MCF 10A (cell line): Measurements from ENCODE around the gene TGIF2. TPM values are rescaled to one million over a fixed set of nuclear protein-coding genes. Genes with fewer than 3 reads are reported as not detected.

Experiments used
- BruUV-seq: library from RNA; stranded (reverse); fragments of 400-500 nt; replicated peaks from 2 replicates; lab custom pipeline; 2021; lab: Mats Ljungman, UMichigan
- CTCF ChIA-PET: fragments of 300-600 bp; sonication (Branson Sonifier 250); formaldehyde crosslinking; extraction: SDS; loops from one replicate; lab custom pipeline; 2021; ENCODE audit warnings: antibody characterized with exemption, inconsistent platforms; lab: Yijun Ruan, JAX
- POLR2A ChIA-PET: fragments of 300-600, 350-650 bp; sonication (Branson Sonifier 250); formaldehyde crosslinking; extraction: SDS; loops from one replicate; lab custom pipeline; 2020; ENCODE audit warnings: antibody characterized with exemption, inconsistent platforms; lab: Yijun Ruan, JAX
- DNase-seq: peaks from one replicate; pipeline ENCODE4 v3.0.0-alpha.2; 2018; ENCODE audit not compliant: unreplicated experiment
- H3K27ac Mint-ChIP-seq: one replicate; pipeline ENCODE4 v1.8.0; 2022; ENCODE audit warnings: mild to moderate bottlenecking, low read depth, mixed read lengths; ENCODE audit not compliant: unreplicated experiment
- H3K27me3 Mint-ChIP-seq: one replicate; pipeline ENCODE4 v1.8.0; 2022; ENCODE audit warnings: mixed read lengths; ENCODE audit not compliant: insufficient read depth, unreplicated experiment
- H3K36me3 Mint-ChIP-seq: one replicate; pipeline ENCODE4 v1.8.0; 2022; ENCODE audit warnings: mild to moderate bottlenecking, moderate library complexity, mixed read lengths; ENCODE audit not compliant: insufficient read depth, unreplicated experiment
- H3K4me1 Mint-ChIP-seq: one replicate; pipeline ENCODE4 v1.8.0; 2022; ENCODE audit warnings: mixed read lengths; ENCODE audit not compliant: insufficient read depth, unreplicated experiment
- H3K4me3 Mint-ChIP-seq: one replicate; pipeline ENCODE4 v1.8.0; 2022; ENCODE audit warnings: mild to moderate bottlenecking, moderate library complexity, mixed read lengths; ENCODE audit not compliant: unreplicated experiment
- H3K9me3 Mint-ChIP-seq: one replicate; pipeline ENCODE4 v1.8.0; 2022; ENCODE audit warnings: mixed read lengths; ENCODE audit not compliant: unreplicated experiment
- CTCF ChIP-seq: fragments of 200-600 bp; IDR thresholded peaks from one replicate; pipeline ENCODE4 v1.8.0; 2022; ENCODE audit warnings: antibody characterized with exemption, mild to moderate bottlenecking; ENCODE audit not compliant: unreplicated experiment
- intact Hi-C: fragments of 100-400 bp; cut with micrococcal nuclease; formaldehyde crosslinking; loops from 2 replicates; pipeline ENCODE4 v1.14.1; 2022
- total RNA-seq: library from RNA; stranded (reverse); gene quantifications from 2 replicates; pipeline ENCODE4 v1.2.3, GENCODE V29; 2022

The TGIF2 gene
- total RNA-seq, 1 experiment from 2014 or later: 9.7 TPM

- CTCF ChIA-PET: interaction anchor here (0.6 to 1.0 kb wide), 4 partner anchors 17 to 369 kb away, joined by 3 read pairs; no protein-coding TSS in a partner anchor
- H3K27me3 Mint-ChIP-seq: no peaks in the 10 kb centered on the region
- no peaks in the 10 kb centered on the region for H3K36me3 Mint-ChIP-seq
- H3K4me3 Mint-ChIP-seq: no peak overlapping the region
- BruUV-seq: no TSS peak
- no peak overlapping the region for H3K27ac Mint-ChIP-seq
- DNase-seq: no peak
- no peaks in the 10 kb centered on the region for H3K4me1 Mint-ChIP-seq
- POLR2A ChIA-PET: interaction anchor here (0.6 kb wide), 1 partner anchor 337 kb away, joined by 4 read pairs; no protein-coding TSS in a partner anchor
- intact Hi-C loops: loop anchor here (10.0 kb wide), 1 partner anchor 365 kb away; no protein-coding TSS in a partner anchor
- TF ChIP-seq CTCF: no peak
- H3K9me3 Mint-ChIP-seq: no peaks in the 10 kb centered on the region
These were observed 23.2 kb upstream of the TGIF2 start for GRCh38 chr20:36549942-36550789.

- intact Hi-C loops: loop anchor here (10.0 kb wide), 1 partner anchor 364 kb away; no protein-coding TSS in a partner anchor
- CTCF ChIA-PET: interaction anchor here (0.6 to 1.0 kb wide), 3 partner anchors 37 to 368 kb away, joined by 3 read pairs; no protein-coding TSS in a partner anchor
- no peak for TF ChIP-seq CTCF
- POLR2A ChIA-PET: interaction anchor here (0.7 kb wide), 1 partner anchor 91 kb away, joined by 3 read pairs; no protein-coding TSS in a partner anchor
- Mint-ChIP-seq H3K9me3 (no peaks in the 10 kb centered on the region), H3K4me1 (no peaks in the 10 kb centered on the region), H3K27ac (no peak overlapping the region), H3K36me3 (no peaks in the 10 kb centered on the region), H3K27me3 (no peaks in the 10 kb centered on the region), H3K4me3 (no peak overlapping the region)
- BruUV-seq: no TSS peak
- DNase-seq: no peak
These were observed 22.6 kb upstream of the TGIF2 start for GRCh38 chr20:36550790-36551299.

GRCh38 chr20:36555248-36555647, 18.1 kb upstream of the TGIF2 start:
- H3K4me3 Mint-ChIP-seq: no peak overlapping the region
- no TSS peak for BruUV-seq
- no peaks in the 10 kb centered on the region for H3K9me3 Mint-ChIP-seq
- no peak overlapping the region for H3K27ac Mint-ChIP-seq
- TF ChIP-seq CTCF: no peak
- CTCF ChIA-PET: interaction anchor here (0.5 to 0.9 kb wide), 3 partner anchors 200 to 903 kb away, joined by 3 read pairs; no protein-coding TSS in a partner anchor
- H3K4me1 Mint-ChIP-seq: no peaks in the 10 kb centered on the region
- no peaks in the 10 kb centered on the region for H3K27me3 Mint-ChIP-seq
- POLR2A ChIA-PET: no interaction called here
- DNase-seq: no peak
- H3K36me3 Mint-ChIP-seq: no peaks in the 10 kb centered on the region
- intact Hi-C loops: loop anchor here (5.0 to 10.0 kb wide), 2 partner anchors 332 to 360 kb away; no protein-coding TSS in a partner anchor

DNA sequence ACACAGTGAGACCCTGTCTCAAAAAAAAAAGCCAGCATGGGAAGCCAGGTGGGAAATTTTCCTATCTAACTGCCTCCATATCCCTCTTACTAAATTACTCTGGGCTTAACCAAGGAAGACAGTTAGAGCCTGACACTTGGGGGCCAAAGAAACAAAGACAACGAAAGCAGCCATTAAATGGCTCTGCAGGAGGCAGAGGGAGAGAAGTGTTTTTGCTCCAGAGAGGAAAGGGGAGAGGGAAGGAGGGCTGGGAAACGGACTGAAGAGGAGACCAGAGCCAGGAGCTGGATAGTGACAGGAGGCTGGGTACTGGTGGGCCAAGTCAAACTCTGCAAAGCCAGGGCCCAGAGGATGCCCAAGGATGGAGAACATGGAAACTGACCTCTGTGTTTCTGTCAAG, 10.7 kb upstream of the TGIF2 start:
- ChIA-PET POLR2A (interaction anchor here (2.0 kb wide), 1 partner anchor 43 kb away, joined by 6 read pairs; the partner anchor contains the start of gene RAB5IF), CTCF (interaction anchor here (0.6 to 2.5 kb wide), 2 partner anchors 29 to 263 kb away, joined by 3 to 13 read pairs; no protein-coding TSS in a partner anchor)
- H3K4me1 Mint-ChIP-seq: no peaks in the 10 kb centered on the region
- DNase-seq: no peak
- H3K4me3 Mint-ChIP-seq: no peak overlapping the region
- intact Hi-C loops: no loop called here
- no peak for TF ChIP-seq CTCF
- no peaks in the 10 kb centered on the region for H3K27me3 Mint-ChIP-seq
- BruUV-seq: no TSS peak
- peaks cover 10% of the 10 kb centered on the region for H3K9me3 Mint-ChIP-seq
- no peak overlapping the region for H3K27ac Mint-ChIP-seq
- H3K36me3 Mint-ChIP-seq: no peaks in the 10 kb centered on the region
